GM21423 (cell line): ENCODE measurements around the gene BICDL2.
"Not testable (repeated sequence)": the region's sequence is repeated elsewhere in the genome, so short reads cannot be mapped to it uniquely, and the experiment has no call there.

Experiments
- ATAC-seq: cut with Tn5 transposase; IDR thresholded peaks from one replicate; pipeline ENCODE4 v1.9.1; 2021; ENCODE audit warnings: mild to moderate bottlenecking, moderate library complexity; ENCODE audit not compliant: unreplicated experiment

BICDL2 gene

DNA sequence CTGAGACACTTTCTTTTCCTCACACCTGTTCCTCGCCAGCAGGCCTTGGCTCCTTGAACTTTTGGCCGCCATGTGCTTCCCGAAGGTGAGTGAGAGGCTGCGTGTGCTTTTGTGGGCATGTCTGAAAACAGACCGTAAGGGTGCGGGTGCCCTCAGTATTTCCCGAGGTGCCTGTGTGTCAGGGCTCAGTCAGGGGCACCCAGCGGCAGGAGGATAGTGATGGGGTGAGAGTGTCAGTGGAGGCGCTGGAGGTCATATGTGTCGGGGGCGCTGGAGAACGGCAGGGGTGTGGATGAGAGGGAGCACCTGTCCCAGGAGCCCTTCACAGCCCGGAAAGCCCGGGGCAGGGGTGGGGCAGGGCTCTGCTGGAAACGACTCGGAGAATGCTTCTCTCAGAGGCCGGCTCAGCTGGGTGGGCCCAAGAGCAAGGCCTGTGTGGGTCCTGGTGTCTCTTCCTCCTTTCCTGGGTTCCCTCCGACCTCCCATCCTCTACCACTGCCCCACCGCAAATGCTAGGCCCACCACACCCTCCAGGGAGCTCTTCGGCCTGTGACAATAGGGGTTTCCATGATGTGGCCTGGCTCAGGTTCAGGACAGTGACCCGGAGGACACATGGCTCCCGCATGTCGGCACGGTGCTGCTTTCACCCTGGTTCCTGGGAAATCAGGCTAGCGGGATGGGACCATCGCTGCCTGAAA, 29.1 kb upstream of the BICDL2 start:
- ATAC-seq = no peak

DNA sequence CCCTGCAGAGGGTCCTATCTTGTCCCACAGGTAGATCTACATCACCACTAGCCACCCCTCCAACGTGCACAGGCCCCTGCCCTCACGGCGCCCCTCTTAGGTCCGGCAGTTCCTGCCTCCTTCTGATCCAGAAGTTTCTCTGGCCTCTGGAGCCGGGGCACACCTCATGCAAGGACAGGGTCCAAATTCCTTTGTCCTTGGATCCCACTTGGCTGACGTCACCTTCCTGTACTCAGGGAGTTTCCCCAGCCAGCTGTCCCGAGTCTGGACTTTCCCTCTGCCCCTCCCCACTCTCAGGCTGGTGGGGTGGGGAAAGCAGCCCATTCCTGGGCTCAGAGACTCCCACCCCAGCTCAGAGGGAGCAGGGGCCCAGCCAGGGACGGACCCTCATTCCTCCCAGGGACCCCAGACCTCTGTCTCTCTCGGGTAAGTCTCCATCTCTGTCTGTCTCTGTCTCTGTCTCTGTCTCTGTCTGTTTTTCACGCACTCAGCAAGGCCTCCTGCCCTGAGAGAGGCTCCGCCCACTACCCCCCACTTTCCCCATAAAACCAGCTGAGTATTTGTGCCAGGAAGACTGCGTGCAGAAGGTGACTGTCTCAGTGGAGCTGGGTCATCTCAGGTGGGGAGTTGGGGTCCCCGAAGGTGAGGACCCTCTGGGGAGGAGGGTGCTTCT, 28.5 kb upstream of the BICDL2 start, which contains the start of gene IL32:
Gene IL32, plus strand, starts transcription at position 572 of the 673 bp plus-strand sequence. CDS start 172 bp downstream, outside the sequence.
- no peak for ATAC-seq

DNA sequence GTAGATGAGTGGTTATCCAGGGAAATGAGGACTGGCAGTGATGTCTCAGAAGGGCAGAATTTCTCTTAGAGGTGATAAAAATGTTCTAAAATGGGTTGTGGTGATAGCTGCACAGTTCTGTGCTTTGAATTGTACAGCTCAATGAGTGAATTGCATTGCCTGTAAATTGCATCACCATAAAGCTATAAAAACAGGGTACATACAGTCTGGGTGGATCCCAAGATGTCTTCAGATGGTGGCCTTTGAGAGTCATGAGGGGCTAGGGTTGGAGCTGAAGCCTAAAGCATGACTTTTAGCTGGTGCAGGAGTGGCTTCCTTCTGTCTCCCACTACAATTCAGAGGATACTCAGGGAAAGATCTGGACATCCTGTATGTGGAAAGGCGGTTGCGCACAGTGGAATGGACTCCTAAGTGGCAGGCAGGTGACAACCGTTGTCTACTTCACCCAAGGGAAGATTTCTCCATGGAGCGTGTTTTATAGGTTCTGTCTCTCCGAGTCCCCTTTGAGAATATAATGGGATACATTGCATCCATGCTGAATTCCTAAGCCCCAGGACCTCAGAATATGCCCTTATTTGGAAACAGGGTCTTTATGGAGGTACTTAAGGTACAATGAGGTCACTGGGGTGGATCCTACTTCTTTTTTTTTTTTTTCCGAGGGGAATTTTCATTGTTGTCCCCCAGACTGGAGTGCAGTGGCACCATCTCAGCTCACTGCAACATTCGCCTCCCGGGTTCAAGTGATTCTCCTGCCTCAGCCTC, 27.1 kb upstream of the BICDL2 start:
- no peak for ATAC-seq

DNA sequence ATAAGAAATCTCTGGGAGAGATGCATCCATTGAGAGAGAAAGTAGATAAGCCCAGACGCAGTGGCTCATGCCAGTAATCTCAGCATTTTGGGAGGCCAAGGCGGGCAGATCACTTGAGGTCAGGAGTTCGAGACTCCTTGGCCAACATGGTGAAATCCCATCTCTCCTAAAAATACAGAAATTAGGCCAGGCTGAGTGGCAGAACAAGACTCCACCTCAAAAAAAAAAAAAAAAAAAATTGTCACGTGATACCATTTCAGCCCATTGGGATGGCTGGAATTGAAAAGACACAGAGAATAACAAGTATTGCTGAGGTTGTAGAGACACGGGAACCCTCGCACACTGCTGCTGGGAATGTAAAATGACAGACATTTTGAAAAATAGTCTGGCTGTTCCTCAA, 25.8 kb upstream of the BICDL2 start:
- no peak for ATAC-seq

DNA sequence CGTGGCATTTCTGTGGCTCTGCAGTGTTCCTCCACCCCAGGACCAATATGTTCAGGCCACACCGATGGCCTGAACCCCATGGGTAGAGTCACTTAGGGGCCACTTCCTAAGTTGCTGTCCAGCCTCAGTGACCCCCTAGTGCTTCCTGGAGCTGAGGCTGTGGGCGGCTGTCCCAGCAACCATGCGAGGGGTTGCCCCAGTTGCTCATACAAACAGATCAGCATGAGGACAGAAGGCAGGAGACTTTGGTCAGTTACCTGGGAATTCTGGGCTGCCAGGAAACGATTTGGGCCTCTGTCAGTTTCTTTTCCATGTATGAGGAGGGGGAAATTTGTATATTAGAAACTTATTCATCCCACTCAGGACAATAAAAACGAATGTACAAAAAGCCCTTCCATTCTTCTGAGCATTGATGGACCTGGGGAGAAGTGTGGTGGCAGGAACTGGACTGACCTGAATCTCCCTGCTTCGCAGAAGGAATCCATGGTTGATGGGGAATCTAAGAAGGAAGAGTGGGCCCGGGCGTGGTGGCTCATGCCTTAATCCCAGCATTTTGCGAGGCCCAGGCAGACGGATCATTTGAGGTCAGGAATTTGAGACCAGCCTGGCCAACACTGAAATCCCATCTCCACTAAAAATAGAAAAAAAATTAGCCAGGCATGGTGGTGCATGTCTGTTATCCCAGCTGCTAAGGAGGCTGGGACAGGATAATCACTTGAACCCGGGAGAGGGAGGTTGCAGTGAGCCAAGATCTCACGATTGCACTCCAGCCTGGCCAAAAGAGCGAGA, 23.8 kb upstream of the BICDL2 start:
- ATAC-seq = no peak

DNA sequence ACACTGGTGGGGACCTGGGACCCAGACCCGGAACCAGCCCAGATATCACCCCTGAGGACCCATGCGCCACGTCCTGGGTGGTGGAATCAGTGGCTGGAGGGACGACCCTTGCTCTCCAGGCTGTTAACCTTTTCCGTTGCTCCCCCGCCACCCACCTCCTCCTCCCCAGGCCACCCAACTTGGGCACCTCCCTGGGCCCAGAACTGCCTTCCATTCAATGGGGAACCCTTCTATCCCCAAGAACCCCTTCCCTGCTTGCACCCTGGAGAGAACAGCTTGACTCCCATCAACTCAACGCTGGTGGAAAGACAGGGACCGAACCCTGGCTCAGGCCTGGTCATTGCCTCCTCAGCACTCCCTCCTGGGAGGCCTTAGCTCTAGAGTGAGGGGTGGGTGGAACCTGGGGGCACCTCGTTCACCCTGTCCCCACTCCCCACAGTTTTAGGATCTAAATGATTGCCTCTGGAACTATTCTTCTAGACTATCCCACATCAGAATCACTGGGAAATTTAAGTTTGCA, 23.0 kb upstream of the BICDL2 start:
- ATAC-seq = no peak

DNA sequence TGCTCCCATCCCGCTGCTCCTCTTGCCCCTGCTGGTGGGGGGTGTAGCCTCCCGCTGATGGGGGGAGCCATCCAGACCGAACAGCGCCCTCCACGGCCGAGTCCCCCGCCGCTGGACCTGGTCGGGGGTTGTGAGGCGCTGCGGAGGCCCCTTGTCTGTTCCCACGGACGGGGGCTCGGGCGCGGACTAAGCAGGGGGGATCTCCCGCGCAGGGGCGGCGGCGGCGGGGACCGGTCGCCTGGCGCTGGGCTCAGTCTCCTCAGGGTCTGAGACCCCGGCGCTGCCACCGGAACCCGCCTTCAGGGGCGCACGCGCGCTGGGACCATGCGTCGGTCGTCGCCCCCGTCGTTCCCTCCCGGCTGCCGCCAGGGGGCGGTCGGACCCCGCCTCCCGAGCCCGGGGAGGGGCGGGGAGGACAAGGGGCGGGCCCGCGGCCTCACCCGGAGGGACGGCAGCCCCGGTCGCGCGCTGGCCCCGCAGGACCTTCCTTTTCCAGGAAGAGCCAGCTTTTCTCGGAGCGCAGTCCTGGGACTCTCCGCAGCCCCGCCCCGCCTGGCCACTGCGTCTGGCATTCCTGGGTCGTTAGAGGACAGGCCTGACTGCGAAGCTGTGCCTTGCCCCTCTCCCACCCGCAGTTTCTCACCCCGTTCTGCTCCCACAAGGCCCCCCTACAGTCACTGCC, 22.4 kb upstream of the BICDL2 start:
- peak; percentile 73 for ATAC-seq

DNA sequence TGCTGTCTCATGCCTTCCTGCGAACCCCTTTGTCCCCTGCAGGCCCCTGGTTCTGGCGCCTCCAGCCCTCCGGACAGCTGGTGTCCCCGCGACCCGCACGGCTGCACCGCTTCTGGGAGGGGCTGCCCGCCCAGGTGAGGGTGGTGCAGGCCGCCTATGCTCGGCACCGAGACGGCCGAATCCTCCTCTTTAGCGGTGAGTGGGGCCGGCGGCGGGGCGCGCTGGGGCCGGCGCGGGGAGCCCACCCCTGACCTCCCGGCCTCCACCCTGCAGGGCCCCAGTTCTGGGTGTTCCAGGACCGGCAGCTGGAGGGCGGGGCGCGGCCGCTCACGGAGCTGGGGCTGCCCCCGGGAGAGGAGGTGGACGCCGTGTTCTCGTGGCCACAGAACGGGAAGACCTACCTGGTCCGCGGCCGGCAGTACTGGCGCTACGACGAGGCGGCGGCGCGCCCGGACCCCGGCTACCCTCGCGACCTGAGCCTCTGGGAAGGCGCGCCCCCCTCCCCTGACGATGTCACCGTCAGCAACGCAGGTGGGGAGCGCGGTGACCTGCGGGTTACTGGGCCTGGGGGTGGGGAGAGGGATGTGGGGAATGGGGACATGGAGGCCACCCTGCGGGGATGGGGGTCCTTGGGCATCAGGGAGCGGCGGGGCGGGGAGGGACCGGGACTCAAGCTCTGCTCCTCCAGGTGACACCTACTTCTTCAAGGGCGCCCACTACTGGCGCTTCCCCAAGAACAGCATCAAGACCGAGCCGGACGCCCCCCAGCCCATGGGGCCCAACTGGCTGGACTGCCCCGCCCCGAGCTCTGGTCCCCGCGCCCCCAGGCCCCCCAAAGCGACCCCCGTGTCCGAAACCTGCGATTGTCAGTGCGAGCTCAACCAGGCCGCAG, 21.6 kb upstream of the BICDL2 start:
- no peak for ATAC-seq

DNA sequence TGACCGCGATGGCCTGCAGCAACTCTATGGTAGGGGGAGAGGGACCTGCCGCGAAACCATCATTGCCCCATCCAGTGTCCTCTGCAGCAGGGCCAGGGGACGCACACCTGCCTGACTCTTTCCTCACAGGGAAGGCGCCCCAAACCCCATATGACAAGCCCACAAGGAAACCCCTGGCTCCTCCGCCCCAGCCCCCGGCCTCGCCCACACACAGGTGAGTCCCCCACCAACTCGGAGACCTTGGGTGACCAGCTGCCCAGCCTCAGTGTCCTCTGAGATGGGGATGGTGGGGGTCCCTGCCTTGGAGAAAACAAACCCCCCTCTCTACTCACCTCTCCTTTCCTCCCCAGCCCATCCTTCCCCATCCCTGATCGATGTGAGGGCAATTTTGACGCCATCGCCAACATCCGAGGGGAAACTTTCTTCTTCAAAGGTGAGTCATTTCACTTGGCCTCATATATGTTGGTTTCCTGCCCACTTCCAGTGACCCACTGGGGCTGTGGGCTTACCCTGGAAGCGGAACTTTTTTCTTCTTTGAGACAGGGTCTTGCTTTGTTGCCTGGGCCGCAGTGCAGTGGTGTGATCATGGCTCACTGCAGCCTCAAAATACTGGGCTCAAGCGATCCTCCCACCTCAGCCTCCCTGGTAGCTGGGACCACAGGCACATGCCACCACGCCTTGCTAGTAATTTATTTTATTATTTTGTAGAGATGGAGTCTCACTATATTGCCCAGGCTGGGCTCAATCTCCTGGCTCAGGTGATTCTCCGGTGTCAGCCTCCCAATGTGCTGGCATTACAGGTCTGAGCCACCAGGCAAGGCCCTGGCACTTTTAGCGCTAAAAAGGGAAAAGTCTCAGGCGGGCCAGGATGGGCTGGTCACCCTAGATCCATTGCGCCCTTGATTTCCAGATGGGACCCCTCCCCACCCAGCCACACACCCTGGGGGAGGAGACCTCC, 20.7 kb upstream of the BICDL2 start:
- ATAC-seq = no peak

DNA sequence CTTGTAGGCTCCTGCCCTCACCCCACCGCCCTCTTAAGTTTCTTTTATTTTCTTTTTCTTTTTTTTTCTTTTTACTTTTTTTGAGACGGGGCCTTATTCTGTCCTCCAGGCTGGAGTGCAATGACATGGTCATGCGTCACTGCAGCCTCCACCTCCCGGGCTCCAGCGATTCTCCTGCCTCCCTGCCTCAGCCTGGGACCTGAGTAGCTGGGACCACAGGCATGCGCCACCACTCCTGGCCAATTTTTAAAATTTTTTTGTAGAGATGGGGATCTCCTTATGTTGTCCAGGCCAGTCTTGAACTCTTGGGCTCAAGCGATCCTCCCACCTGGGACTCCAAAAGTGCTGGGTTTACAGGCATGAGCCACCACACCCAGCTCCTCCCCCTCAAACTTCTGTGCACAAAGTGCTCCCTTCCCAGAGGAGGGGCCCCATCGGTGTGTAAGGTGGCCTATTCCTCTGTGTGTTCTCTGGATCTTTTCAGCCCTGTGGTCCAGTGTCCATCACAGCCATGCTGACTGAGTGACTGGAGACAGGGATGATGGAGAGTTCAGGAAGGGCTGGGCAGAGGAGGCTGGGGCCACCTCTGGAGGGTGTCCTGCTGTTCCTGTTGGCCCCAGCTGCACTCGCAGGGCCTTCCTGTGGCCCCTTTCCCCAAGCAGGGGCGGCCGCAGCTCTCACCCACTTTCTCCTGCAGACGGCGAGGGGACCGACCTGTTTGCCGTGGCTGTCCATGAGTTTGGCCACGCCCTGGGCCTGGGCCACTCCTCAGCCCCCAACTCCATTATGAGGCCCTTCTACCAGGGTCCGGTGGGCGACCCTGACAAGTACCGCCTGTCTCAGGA, 19.8 kb upstream of the BICDL2 start:
- no peak for ATAC-seq

DNA sequence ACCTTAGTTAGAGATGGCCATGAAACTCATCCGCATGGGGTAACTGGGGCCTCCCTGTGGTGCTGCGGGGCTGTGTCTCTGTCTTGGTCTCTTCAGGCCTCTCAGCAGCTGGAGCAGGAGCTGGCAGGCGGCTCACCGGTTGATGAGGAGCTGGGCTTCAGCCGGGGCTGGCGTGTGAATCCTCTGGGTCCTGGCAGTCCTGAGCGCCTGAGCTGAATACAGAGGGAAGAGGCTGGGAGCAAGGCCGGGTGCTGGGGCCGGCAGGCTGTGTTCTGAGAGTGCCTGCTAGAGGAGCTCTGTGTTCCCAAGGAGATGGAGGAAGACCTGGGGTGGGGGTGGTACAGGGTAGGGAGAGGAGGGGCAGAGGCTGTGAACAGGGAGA, 19.0 kb upstream of the BICDL2 start:
- ATAC-seq = not testable (repeated sequence)

DNA sequence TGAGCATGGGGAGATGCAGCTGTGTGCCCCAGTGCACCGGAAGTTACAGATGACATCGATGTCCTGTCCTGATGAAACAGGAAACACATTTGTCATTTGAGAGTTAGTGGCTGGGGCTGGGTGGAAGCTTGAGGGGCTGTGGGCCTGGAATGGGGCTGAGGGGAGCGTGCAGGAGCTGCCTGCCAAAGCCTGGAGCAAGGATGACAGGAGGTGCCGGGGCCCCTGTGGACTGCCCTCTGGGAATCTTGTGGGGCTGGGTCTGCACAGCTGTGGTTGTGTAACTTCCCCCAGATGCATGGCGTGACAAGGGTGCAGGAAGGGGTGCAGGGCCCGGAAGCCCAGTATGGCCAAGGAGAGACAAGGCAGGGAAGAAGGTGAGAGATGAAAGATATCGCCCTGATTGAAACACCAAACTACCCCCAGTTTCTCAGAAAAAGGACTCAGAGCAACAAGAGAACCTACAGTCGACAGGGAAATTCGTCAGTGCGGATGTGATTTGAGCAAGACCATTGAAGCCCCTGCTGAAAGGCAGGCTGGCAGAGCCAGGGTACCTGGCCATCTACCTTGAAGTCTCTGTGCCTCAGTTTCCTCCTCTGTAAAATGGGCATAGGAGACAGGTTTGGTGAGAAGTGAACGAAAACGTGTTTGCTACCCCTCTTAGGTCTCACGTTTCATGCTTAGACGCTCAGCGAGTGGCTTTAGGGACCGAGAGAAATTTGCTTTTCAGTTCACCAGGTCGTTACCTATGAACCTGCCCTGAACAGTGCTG, 18.4 kb upstream of the BICDL2 start:
- ATAC-seq = no peak

DNA sequence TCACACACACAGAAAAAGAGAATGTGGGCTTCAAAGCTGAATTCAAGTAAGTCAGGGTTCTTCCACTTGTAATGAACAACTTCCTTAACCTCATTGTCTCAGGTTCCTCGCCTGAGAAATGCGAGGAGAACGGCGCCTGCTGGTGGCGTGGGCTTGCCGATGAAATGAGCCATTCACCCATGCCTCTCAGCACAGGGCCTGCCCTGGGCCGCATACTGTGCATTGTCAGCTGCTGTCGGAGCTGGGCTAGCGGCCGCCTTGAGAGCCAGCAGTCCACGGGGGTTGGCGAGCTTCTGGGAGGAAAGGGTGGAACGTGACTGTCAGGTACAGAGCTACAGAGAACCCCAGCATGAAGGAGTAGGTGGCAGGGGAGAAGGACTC, 16.6 kb upstream of the BICDL2 start:
- not testable (repeated sequence) for ATAC-seq

DNA sequence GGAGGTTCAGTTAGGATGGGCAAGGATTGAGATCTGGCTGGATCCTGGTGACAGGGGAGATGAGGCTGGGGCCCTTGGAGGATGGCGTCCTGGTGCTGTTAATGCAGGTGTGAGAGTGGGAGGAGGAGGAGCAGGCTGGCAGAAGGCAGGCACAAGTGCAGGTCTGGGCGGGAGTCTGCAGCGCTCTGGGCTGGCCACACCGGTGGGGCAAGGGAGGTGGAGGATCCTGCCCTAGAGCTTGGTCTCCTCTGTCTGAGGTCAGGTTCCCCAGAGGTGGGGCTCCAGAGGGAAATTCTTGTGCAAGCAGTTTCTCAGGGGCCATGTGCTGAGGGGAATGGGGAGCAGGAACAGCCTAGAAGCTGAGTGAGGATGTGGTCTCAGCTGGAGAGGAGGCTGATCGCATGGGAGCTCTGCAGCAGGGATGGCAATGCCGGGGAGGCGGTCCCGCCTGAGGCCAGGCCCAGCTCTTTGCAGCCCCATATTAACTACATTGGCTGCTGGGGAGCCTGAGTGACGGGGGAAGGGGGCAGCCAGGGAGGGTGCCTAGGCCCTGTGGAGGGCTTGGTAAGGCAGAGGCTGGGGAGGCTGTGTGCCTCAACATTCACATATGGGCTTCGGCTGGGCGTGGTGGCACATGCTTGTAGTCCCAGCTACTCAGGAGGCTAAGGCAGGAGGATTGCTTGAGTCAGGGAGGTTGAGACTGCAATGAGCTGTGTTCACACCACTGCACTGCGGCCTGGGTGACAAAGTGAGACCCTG, 16.0 kb upstream of the BICDL2 start:
- not testable (repeated sequence) for ATAC-seq

DNA sequence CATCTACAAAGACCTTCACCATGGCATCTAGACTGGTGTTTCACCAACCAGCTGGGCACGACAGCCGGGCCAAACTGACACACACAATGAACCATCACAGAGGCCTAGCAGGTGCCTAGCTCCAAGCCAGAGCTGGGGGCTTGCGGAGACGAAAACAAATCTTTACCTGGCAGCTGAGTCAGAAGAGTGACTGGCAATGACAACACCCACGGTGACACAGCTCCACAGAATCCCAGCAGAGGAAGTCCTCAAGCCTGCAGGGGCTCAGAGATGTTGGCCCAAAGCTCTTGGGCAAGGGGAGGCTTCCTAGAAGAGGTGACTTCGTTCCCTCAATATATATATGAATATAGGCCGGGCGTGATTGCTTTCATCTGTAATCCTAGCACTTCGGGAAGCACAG, 14.8 kb upstream of the BICDL2 start:
- ATAC-seq = no peak

DNA sequence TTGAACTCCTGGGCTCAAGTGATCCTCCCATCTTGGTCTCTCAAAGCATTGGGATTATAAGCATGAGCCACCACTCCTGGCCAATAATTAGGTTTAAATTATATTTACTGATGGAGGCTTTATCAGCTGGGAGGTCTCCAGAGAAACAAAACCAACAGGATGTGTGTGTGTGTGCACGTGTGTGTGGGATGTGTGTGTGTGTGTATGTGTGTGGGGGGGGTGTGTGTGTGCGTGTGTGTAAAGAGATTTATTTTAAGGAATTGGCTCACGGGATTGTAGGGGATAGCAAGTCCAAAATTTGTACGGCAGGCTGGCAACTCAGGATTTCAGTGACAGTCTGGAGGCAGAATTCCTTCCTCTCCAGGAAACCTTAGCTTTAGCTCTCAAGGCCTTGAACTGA, 14.3 kb upstream of the BICDL2 start:
- ATAC-seq = no peak
